ENCODE measurements around the gene PRRT2. TPM values are rescaled to one million over a fixed set of nuclear protein-coding genes. Genes with fewer than 3 reads are reported as not detected.
A peak's percentile ranks its signal among the peaks of the same experiment; 100 is the strongest.

The PRRT2 gene
- total and polyA plus RNA-seq, 2 donors from 2014 or later, result 0.88 to 1.9 TPM

DNA sequence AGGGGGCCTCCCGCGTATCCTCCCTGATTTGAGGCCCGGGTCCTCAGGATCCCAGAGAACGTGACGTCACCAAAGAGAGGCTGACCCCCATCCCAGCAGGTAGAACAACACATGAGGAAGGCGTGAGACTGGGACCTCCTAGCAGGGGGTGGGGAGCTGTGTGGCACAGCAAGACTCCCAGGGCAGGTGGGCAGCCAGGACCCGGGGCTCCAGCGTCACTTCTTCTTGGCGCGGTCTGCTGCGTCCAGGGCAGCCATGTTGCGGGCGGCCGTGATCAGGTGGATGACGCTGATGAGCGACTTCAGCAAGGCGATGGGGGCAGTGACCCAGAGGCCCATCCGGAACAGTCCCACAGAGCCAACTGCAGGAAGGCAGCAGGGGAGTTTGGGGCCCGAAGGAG, 47.0 kb downstream of the PRRT2 start:
- peaks cover 0 to 5% (median 0%) of the 10 kb centered on the region in 3 donors for H3K36me3 ChIP-seq (ENCODE audit: control insufficient read depth in 2 of 3, insufficient read depth in 3 of 3, low read length in 3 of 3)
- H3K9me3 ChIP-seq (ENCODE audit: control insufficient read depth in 2 of 3, insufficient read depth in 1 of 3, low read length in 3 of 3), result no peaks in the 10 kb centered on the region
- FAIRE-seq, result no peak
- DNase-seq, result no peak
- TF ChIP-seq CTCF (IDR thresholded peaks at IDR 0.05; ENCODE audit: borderline replicate concordance, extremely low read depth, insufficient read depth), result no peak
- H3K27me3 ChIP-seq (ENCODE audit: control insufficient read depth, insufficient read depth, low read length), result no peaks in the 10 kb centered on the region
- intact Hi-C loops (cut with DNase I), result no loop called here
- H3K4me3 ChIP-seq (ENCODE audit: low read length in 3 of 3), result no peak overlapping the region
- H3K27ac ChIP-seq (ENCODE audit: low read depth in 2 of 2, low read length in 2 of 2), result no peak overlapping the region
- H3K4me1 ChIP-seq (ENCODE audit: control insufficient read depth in 2 of 3, insufficient read depth in 2 of 3, low read depth in 1 of 3, low read length in 3 of 3), result peaks cover 0 to 12% (median 5%) of the 10 kb centered on the region in 3 donors
- no peak overlapping the region for H3K9ac ChIP-seq (ENCODE audit: low read length in 3 of 3)

DNA sequence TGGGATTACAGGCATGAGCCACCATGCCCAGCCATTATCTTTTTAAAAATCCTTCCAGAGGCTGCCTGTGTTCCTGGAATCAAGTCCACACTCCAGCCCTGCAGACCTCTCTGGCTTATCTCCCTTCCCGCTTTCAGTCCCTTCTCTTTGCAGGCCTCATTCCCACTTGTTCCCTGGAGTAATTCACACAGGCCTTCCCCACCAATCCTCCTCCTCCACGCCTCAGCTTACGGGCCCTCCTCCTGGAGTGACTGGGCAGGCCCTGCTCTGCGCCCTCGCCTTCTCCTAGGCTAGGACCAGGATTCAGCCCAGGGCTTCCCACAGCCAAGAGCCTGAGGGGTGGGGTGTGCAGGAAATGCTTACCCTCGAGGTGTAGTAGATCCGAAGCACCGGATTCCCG, 48.2 kb downstream of the PRRT2 start:
- H3K4me3 ChIP-seq (ENCODE audit: low read length in 3 of 3), result no peak overlapping the region
- peaks cover 0 to 12% (median 5%) of the 10 kb centered on the region in 3 donors for H3K4me1 ChIP-seq (ENCODE audit: control insufficient read depth in 2 of 3, insufficient read depth in 2 of 3, low read depth in 1 of 3, low read length in 3 of 3)
- no peaks in the 10 kb centered on the region for H3K27me3 ChIP-seq (ENCODE audit: control insufficient read depth, insufficient read depth, low read length)
- no peak overlapping the region for H3K27ac ChIP-seq (ENCODE audit: low read depth in 2 of 2, low read length in 2 of 2)
- DNase-seq (no peak), FAIRE-seq (no peak)
- H3K9ac ChIP-seq (ENCODE audit: low read length in 3 of 3), result no peak overlapping the region
- H3K36me3 ChIP-seq (ENCODE audit: control insufficient read depth in 2 of 3, insufficient read depth in 3 of 3, low read length in 3 of 3), result peaks cover 0 to 5% (median 0%) of the 10 kb centered on the region in 3 donors
- intact Hi-C loops (cut with DNase I), result no loop called here
- H3K9me3 ChIP-seq (ENCODE audit: control insufficient read depth in 2 of 3, insufficient read depth in 1 of 3, low read length in 3 of 3), result no peaks in the 10 kb centered on the region
- no peak for TF ChIP-seq CTCF (IDR thresholded peaks at IDR 0.05; ENCODE audit: borderline replicate concordance, extremely low read depth, insufficient read depth)

- H3K9ac ChIP-seq (ENCODE audit: low read length in 3 of 3), result peak overlapping the region; percentile 60 to 86 (median 66)
- no peak for FAIRE-seq
- peak in 4 of 5 donors; percentile 43 to 67 (median 60) for DNase-seq
- peak; percentile 7 for TF ChIP-seq CTCF (IDR thresholded peaks at IDR 0.05; ENCODE audit: borderline replicate concordance, extremely low read depth, insufficient read depth)
- H3K36me3 ChIP-seq (ENCODE audit: control insufficient read depth in 2 of 3, insufficient read depth in 3 of 3, low read length in 3 of 3), result peaks cover 0 to 5% (median 0%) of the 10 kb centered on the region in 3 donors
- H3K27me3 ChIP-seq (ENCODE audit: control insufficient read depth, insufficient read depth, low read length), result no peaks in the 10 kb centered on the region
- no peaks in the 10 kb centered on the region for H3K9me3 ChIP-seq (ENCODE audit: control insufficient read depth in 2 of 3, insufficient read depth in 1 of 3, low read length in 3 of 3)
- H3K27ac ChIP-seq (ENCODE audit: low read depth in 2 of 2, low read length in 2 of 2), result peak overlapping the region; percentile 97 to 98
- peaks cover 0 to 12% (median 5%) of the 10 kb centered on the region in 3 donors for H3K4me1 ChIP-seq (ENCODE audit: control insufficient read depth in 2 of 3, insufficient read depth in 2 of 3, low read depth in 1 of 3, low read length in 3 of 3)
- H3K4me3 ChIP-seq (ENCODE audit: low read length in 3 of 3), result peak overlapping the region; percentile 71 to 91 (median 87)
- intact Hi-C loops (cut with DNase I), result no loop called here
These were observed 50.4 kb downstream of the PRRT2 start for GRCh38 chr16:29862383-29862883.
